ENCODE results near the gene OSBPL10.

OSBPL10 gene

GRCh38 chr3:31724116-31724515 is 256.9 kb downstream of the OSBPL10 start:
- no CpG with 5 or more reads among the region's 6 CpGs for WGBS (ENCODE audit: extremely low coverage, insufficient coverage, insufficient read length)
- Histone ChIP-seq H4K12ac (ENCODE audit: low read depth, low read length) (no peak overlapping the region), H2BK12ac (ENCODE audit: low read length) (no peak overlapping the region), H3K4me3 (ENCODE audit: low read depth, low read length) (no peak overlapping the region), H4K91ac (ENCODE audit: low read depth, low read length) (no peak overlapping the region), H3K4me1 (ENCODE audit: control insufficient read depth in 1 of 2, insufficient read depth in 2 of 2, low read length in 2 of 2) (peaks cover 0 to 2% of the 10 kb centered on the region in 2 experiments), H4K8ac (ENCODE audit: low read depth, low read length) (no peak overlapping the region), H3K9me3 (ENCODE audit: insufficient read depth, low read depth, low read length) (no peaks in the 10 kb centered on the region), H3K23ac (ENCODE audit: low read length) (no peak overlapping the region), H2AK5ac (ENCODE audit: low read length) (no peak overlapping the region), H3K18ac (ENCODE audit: low read length) (no peak overlapping the region), H3K14ac (ENCODE audit: low read length) (no peak overlapping the region), H3K36me3 (ENCODE audit: control insufficient read depth in 1 of 2, insufficient read depth in 2 of 2, low read length in 2 of 2) (no peaks in the 10 kb centered on the region), H3K27ac (ENCODE audit: low read depth, low read length) (no peak overlapping the region), H3K27me3 (ENCODE audit: insufficient read depth, low read length) (no peaks in the 10 kb centered on the region), H3K79me2 (ENCODE audit: control insufficient read depth, insufficient read depth, low read length, poor library complexity) (no peaks in the 10 kb centered on the region), H2AFZ (ENCODE audit: insufficient read depth, low read length, poor library complexity) (no peak overlapping the region), H3K4me2 (ENCODE audit: low read length) (no peak overlapping the region), H2BK120ac (ENCODE audit: insufficient read depth, low read length, poor library complexity) (peak overlapping the region; percentile 11), H3K4ac (ENCODE audit: low read depth, low read length) (no peak overlapping the region), H3K79me1 (ENCODE audit: low read length) (peaks cover 2% of the 10 kb centered on the region), H3K9ac (ENCODE audit: low read length) (no peak overlapping the region), H2BK5ac (ENCODE audit: low read depth, low read length, poor library complexity) (no peak overlapping the region)
- peak in 1 of 2 donors; percentile 12 for DNase-seq

GRCh38 chr3:31723701-31724100 is 257.4 kb downstream of the OSBPL10 start:
- Histone ChIP-seq H3K4me2 (ENCODE audit: low read length) (no peak overlapping the region), H4K12ac (ENCODE audit: low read depth, low read length) (no peak overlapping the region), H3K27me3 (ENCODE audit: insufficient read depth, low read length) (no peaks in the 10 kb centered on the region), H3K79me1 (ENCODE audit: low read length) (peaks cover 2% of the 10 kb centered on the region), H3K14ac (ENCODE audit: low read length) (no peak overlapping the region), H3K9ac (ENCODE audit: low read length) (no peak overlapping the region), H3K4me1 (ENCODE audit: control insufficient read depth in 1 of 2, insufficient read depth in 2 of 2, low read length in 2 of 2) (peaks cover 0 to 2% of the 10 kb centered on the region in 2 experiments), H2BK120ac (ENCODE audit: insufficient read depth, low read length, poor library complexity) (no peak overlapping the region), H3K4ac (ENCODE audit: low read depth, low read length) (no peak overlapping the region), H3K9me3 (ENCODE audit: insufficient read depth, low read depth, low read length) (no peaks in the 10 kb centered on the region), H3K18ac (ENCODE audit: low read length) (no peak overlapping the region), H3K4me3 (ENCODE audit: low read depth, low read length) (no peak overlapping the region), H3K27ac (ENCODE audit: low read depth, low read length) (no peak overlapping the region), H3K36me3 (ENCODE audit: control insufficient read depth in 1 of 2, insufficient read depth in 2 of 2, low read length in 2 of 2) (no peaks in the 10 kb centered on the region), H4K91ac (ENCODE audit: low read depth, low read length) (no peak overlapping the region), H2AFZ (ENCODE audit: insufficient read depth, low read length, poor library complexity) (no peak overlapping the region), H3K23ac (ENCODE audit: low read length) (no peak overlapping the region), H3K79me2 (ENCODE audit: control insufficient read depth, insufficient read depth, low read length, poor library complexity) (no peaks in the 10 kb centered on the region), H2BK5ac (ENCODE audit: low read depth, low read length, poor library complexity) (no peak overlapping the region), H4K8ac (ENCODE audit: low read depth, low read length) (no peak overlapping the region), H2AK5ac (ENCODE audit: low read length) (no peak overlapping the region), H2BK12ac (ENCODE audit: low read length) (no peak overlapping the region)
- no peak for DNase-seq
- WGBS (ENCODE audit: extremely low coverage, insufficient coverage, insufficient read length) = 100% methylated on average over 1 of the region's 5 CpGs

DNA sequence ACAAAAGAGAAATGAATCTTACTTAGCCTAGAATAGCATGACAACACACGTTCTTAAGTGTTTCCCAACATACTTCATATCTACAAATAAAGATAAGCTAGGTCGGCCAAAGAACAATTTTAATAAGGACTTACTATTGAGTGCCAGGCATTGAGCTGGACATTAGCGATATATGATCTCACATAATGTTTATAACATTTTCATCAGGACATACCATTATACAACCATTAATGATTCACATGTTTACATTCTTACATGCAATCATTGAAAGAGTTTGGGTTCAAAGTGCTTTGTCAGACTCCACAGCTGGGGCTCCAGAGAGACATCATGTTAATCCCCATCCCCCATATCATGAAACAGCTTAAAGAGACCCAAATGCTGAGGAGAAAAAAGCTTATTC is 259.4 kb downstream of the OSBPL10 start:
- Histone ChIP-seq H2BK12ac (ENCODE audit: low read length) (no peak overlapping the region), H3K4me2 (ENCODE audit: low read length) (no peak overlapping the region), H2BK120ac (ENCODE audit: insufficient read depth, low read length, poor library complexity) (no peak overlapping the region), H4K12ac (ENCODE audit: low read depth, low read length) (no peak overlapping the region), H3K4me1 (ENCODE audit: control insufficient read depth in 1 of 2, insufficient read depth in 2 of 2, low read length in 2 of 2) (peaks cover 0 to 2% of the 10 kb centered on the region in 2 experiments), H3K23ac (ENCODE audit: low read length) (no peak overlapping the region), H3K79me1 (ENCODE audit: low read length) (peaks cover 2% of the 10 kb centered on the region), H3K27ac (ENCODE audit: low read depth, low read length) (no peak overlapping the region), H3K14ac (ENCODE audit: low read length) (no peak overlapping the region), H2AK5ac (ENCODE audit: low read length) (no peak overlapping the region), H3K79me2 (ENCODE audit: control insufficient read depth, insufficient read depth, low read length, poor library complexity) (no peaks in the 10 kb centered on the region), H3K27me3 (ENCODE audit: insufficient read depth, low read length) (no peaks in the 10 kb centered on the region), H4K91ac (ENCODE audit: low read depth, low read length) (no peak overlapping the region), H3K36me3 (ENCODE audit: control insufficient read depth in 1 of 2, insufficient read depth in 2 of 2, low read length in 2 of 2) (no peaks in the 10 kb centered on the region), H2AFZ (ENCODE audit: insufficient read depth, low read length, poor library complexity) (no peak overlapping the region), H3K9me3 (ENCODE audit: insufficient read depth, low read depth, low read length) (no peaks in the 10 kb centered on the region), H3K9ac (ENCODE audit: low read length) (no peak overlapping the region), H3K4ac (ENCODE audit: low read depth, low read length) (no peak overlapping the region), H2BK5ac (ENCODE audit: low read depth, low read length, poor library complexity) (no peak overlapping the region), H3K18ac (ENCODE audit: low read length) (no peak overlapping the region), H3K4me3 (ENCODE audit: low read depth, low read length) (no peak overlapping the region), H4K8ac (ENCODE audit: low read depth, low read length) (no peak overlapping the region)
- DNase-seq = no peak
- no CpG with 5 or more reads among the region's 3 CpGs for WGBS (ENCODE audit: extremely low coverage, insufficient coverage, insufficient read length)

DNA sequence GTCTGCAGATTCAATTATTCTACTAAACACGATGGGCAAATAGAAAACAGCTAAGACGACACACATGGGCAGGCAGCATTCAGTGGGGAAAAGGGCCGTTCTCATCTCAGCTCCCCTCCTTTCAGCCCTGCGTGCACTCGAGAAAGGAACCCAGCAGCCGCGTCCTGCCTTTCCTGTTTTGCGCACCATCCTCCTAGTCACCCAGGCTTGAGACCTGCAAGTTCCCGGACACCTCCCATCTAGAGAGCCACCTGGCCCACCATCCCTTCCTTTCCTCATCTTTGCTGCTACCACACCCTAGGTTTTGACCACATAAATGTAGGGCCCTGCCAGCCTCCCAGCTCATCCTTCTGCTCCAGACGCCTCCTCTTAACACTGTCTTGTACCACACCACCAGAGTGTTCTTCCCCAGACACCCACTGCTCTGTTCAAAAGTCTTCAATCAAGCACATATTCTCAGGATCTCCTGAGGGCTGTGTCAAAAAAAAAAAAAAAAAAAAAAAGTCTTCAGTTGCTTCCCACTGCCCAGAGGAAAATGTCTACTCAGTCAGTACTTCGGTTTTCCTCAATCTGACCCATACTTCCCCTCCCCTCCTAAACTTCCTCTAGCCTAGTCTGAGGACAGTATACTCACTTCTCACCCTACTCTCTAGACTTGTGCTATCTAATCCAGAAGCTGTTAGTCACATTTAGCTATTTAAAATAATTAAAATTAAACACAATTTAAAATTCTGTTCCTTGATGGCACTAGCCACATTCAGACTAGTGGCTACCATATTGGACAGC is 266.4 kb downstream of the OSBPL10 start:
- no peaks in the 10 kb centered on the region for H3K27me3 ChIP-seq (ENCODE audit: insufficient read depth, low read length)
- H3K14ac ChIP-seq (ENCODE audit: low read length) = no peak overlapping the region
- WGBS (ENCODE audit: extremely low coverage, insufficient coverage, insufficient read length) = no CpG with 5 or more reads among the region's 11 CpGs

More for the DNA sequence above, 266.4 kb downstream of the OSBPL10 start:
- no peak overlapping the region for H3K27ac ChIP-seq (ENCODE audit: low read depth, low read length)
- H4K12ac ChIP-seq (ENCODE audit: low read depth, low read length) = no peak overlapping the region
- H3K9me3 ChIP-seq (ENCODE audit: insufficient read depth, low read depth, low read length) = no peaks in the 10 kb centered on the region
- no peaks in the 10 kb centered on the region for H3K36me3 ChIP-seq (ENCODE audit: control insufficient read depth in 1 of 2, insufficient read depth in 2 of 2, low read length in 2 of 2)
- no peaks in the 10 kb centered on the region for H3K79me2 ChIP-seq (ENCODE audit: control insufficient read depth, insufficient read depth, low read length, poor library complexity)
- no peak overlapping the region for H3K9ac ChIP-seq (ENCODE audit: low read length)
- peaks cover 0 to 3% of the 10 kb centered on the region in 2 experiments for H3K4me1 ChIP-seq (ENCODE audit: control insufficient read depth in 1 of 2, insufficient read depth in 2 of 2, low read length in 2 of 2)
- no peak overlapping the region for H2AFZ ChIP-seq (ENCODE audit: insufficient read depth, low read length, poor library complexity)
- no peak overlapping the region for H2BK120ac ChIP-seq (ENCODE audit: insufficient read depth, low read length, poor library complexity)
- no peak overlapping the region for H2AK5ac ChIP-seq (ENCODE audit: low read length)
- no peak overlapping the region for H2BK5ac ChIP-seq (ENCODE audit: low read depth, low read length, poor library complexity)
- no peak overlapping the region for H3K4me3 ChIP-seq (ENCODE audit: low read depth, low read length)
- H3K18ac ChIP-seq (ENCODE audit: low read length) = no peak overlapping the region
- H3K23ac ChIP-seq (ENCODE audit: low read length) = no peak overlapping the region
- no peaks in the 10 kb centered on the region for H3K79me1 ChIP-seq (ENCODE audit: low read length)
- H3K4ac ChIP-seq (ENCODE audit: low read depth, low read length) = no peak overlapping the region
- no peak overlapping the region for H4K91ac ChIP-seq (ENCODE audit: low read depth, low read length)
- H4K8ac ChIP-seq (ENCODE audit: low read depth, low read length) = no peak overlapping the region
- DNase-seq = no peak
- no peak overlapping the region for H3K4me2 ChIP-seq (ENCODE audit: low read length)
- no peak overlapping the region for H2BK12ac ChIP-seq (ENCODE audit: low read length)
